Uterus (tissue), 2 donors: ENCODE results near the gene RPRD1B.

Experiments used
- CTCF ChIP-seq, 4 experiments: fragments of 200-600 bp in 2 of 4; fragments of 450-650 bp in 2 of 4; sonication (generic) in 2 of 4; IDR thresholded peaks; one replicate each; pipeline ENCODE4 v1.5.1; 2016 to 2019; ENCODE audit warnings: antibody characterized with exemption in 4 of 4, mild to moderate bottlenecking in 2 of 4, moderate library complexity in 1 of 4
- POLR2A ChIP-seq, 2 donors: fragments of 450-650 bp; IDR thresholded peaks; one replicate each; pipeline ENCODE4 v1.6.1; 2016; ENCODE audit warnings: antibody characterized with exemption in 2 of 2, mild to moderate bottlenecking in 1 of 2, moderate library complexity in 1 of 2

- TF ChIP-seq CTCF (IDR thresholded peaks at IDR 0.05) = no peak
- no peak for TF ChIP-seq POLR2A (IDR thresholded peaks at IDR 0.05)
These were observed 27.6 kb downstream of the RPRD1B start for GRCh38 chr20:38061109-38061508.
